ENCODE measurements around the gene RAC2.

DNA sequence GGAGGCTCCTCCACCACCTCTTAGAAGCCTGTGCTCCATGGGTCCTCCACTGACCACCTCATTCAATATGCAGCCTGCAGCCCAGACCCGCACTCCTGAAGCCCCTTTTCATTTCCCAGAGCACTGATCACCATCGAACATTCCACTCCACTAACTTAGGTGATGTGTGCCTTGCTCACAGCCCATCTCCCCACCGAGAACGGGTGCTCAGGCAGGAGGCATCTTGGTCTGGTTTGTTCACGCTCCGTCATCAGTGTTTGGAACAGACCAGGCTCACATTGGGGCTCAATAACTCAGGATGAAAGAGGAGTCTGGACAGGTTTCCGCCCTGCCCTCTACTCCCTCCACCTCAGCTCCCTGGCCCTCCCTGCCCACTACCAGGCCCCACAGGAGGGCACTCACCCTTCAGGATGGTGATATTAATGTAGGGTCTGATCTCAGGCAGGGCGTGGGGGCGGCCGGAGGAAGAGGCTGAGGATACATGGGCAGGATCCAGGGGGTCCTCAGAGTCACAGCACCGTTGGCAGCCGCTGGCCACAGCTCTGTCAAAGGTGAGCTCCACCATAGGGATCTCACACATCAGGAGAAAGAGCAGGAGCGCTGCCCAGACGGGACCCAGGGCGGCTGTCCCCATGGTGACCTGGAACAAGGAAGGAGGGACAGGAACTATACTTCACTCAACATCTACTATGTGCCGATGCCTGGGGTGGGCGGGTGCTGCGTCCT lies 59.1 kb downstream of the RAC2 start:
- TF ChIP-seq, protein P1, sequence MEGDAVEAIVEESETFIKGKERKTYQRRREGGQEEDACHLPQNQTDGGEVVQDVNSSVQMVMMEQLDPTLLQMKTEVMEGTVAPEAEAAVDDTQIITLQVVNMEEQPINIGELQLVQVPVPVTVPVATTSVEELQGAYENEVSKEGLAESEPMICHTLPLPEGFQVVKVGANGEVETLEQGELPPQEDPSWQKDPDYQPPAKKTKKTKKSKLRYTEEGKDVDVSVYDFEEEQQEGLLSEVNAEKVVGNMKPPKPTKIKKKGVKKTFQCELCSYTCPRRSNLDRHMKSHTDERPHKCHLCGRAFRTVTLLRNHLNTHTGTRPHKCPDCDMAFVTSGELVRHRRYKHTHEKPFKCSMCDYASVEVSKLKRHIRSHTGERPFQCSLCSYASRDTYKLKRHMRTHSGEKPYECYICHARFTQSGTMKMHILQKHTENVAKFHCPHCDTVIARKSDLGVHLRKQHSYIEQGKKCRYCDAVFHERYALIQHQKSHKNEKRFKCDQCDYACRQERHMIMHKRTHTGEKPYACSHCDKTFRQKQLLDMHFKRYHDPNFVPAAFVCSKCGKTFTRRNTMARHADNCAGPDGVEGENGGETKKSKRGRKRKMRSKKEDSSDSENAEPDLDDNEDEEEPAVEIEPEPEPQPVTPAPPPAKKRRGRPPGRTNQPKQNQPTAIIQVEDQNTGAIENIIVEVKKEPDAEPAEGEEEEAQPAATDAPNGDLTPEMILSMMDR (IDR thresholded peaks at IDR 0.05): no peak
- no peak for TF ChIP-seq POLR2A (IDR thresholded peaks at IDR 0.05)
